GM12874 (cell line): ENCODE data around the gene ZFPM1.

Source experiments
- TF ChIP-seq, protein P1 (sequence below): IDR thresholded peaks from 2 replicates; pipeline ENCODE4 v1.5.1; 2011; ENCODE audit warnings: low read depth, mild to moderate bottlenecking, control low read depth, low read length, moderate library complexity; ENCODE audit not compliant: insufficient read depth

ZFPM1 gene

DNA sequence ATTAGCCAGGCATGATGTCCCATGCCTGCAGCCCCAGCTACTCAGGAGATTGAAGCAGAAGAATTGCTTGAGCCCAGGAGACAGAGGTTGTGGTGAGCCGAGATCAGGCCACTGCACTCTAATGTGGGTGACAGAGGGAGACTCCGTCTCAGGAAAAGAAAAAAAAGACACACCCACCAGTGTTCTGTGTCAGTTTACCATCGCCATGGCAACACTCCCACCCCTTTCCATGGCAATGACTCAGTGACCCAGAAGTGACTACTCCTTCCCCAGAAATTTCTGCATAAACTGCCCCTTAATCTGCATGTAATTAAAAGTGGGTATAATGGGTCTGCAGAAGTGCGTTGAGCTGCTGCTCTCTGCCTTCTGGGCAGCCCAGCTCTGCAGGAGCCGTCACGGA lies 113.1 kb downstream of the ZFPM1 start:
- TF ChIP-seq, protein P1, sequence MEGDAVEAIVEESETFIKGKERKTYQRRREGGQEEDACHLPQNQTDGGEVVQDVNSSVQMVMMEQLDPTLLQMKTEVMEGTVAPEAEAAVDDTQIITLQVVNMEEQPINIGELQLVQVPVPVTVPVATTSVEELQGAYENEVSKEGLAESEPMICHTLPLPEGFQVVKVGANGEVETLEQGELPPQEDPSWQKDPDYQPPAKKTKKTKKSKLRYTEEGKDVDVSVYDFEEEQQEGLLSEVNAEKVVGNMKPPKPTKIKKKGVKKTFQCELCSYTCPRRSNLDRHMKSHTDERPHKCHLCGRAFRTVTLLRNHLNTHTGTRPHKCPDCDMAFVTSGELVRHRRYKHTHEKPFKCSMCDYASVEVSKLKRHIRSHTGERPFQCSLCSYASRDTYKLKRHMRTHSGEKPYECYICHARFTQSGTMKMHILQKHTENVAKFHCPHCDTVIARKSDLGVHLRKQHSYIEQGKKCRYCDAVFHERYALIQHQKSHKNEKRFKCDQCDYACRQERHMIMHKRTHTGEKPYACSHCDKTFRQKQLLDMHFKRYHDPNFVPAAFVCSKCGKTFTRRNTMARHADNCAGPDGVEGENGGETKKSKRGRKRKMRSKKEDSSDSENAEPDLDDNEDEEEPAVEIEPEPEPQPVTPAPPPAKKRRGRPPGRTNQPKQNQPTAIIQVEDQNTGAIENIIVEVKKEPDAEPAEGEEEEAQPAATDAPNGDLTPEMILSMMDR: no peak

DNA sequence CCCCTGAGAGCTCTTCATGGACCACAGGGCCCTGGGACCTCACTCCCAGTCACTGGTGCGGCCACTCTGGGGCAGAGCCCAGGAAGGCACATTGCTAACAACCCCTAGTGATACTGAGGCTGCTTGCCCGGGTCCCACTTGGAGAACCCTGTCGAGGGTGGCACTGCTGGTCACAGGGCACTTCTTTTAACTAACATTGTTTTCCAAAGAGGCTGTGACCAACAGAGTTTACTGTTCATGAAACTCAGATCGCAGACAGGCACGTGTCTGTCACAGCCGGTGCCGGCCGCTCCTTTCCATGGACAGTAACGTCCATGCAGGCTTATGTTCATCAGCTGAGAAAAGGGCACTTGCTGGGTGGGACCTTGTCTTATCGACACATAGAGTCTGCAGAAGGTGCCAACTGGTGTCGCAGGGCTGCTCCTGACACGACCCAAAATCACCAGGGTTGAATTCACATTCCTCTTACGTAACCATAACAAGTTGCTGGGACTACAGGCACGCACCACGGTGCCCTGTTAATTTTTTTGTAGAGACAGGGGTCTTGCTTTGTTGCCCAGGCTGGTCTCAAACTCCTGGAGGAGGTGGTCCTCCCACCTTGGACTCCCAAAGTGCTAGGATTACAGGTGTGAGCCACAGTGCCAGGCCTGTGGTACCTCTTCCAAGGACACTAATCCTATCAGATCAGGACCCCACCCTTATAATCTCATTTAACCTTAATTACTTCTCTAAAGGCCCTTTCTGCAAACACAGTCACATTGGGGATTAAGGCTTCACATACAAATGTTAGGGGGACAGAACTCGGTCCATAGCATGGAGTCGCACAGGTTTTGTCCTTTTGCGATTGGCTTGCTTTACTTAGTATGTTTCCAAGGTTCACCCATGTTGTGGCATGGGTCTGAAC lies 115.9 kb downstream of the ZFPM1 start:
- TF ChIP-seq, protein P1: no peak

DNA sequence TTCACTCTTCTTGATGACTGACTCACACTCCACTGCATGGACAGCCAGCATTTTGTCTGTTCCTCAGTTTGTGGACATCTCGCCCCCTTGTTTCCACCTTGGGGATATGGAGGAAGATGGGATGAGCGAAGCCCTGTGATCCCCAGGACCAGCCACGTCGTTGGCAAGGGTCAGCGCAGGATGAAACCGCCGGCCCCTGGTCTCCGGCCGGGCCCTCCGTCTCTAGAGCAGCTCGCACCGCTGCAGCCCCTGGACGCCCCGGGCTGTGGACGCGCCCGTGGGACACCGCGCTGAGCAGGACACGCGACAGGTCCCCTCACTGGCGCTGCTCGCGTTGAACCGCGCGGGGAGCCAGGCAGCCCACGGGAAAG lies 116.5 kb downstream of the ZFPM1 start:
- TF ChIP-seq, protein P1: no peak

DNA sequence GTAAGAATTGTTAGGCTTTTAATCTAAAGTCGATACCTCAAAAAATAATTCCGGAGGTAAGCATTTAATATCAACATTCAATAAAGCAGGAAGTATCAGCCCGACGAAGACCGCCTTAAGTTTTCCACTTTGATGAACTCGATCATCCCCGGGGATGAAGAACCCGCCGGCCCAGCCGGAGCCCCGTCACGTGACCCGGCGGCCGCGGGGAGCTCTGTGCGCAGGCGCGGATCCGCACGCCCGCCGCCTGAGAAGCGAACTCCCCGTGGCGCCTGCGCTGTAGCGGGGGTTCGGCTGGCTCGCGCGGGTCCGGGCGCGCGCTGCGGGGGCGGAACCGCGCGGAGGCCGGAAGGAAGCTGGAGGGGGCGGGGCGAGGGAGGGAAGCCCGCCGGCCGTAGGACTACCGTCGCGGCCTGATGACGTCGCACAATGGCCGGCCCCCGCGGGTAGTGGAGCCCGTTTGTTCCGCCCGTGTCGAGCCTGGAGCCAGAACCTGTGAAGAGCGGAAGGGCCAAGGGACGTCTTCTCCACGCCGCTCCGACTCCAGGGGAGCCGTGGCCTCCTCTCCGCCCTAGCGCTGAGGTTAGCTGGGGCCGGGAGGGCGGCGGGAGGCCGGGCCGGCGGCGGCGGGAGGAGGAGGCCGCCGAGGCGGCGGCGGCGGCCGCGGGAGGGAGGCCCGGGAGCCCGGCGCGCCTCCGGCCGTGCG lies 117.1 kb downstream of the ZFPM1 start, which contains the start of gene ZC3H18:
ZC3H18 (plus strand) TSS at position 419 of the 706 bp plus-strand sequence. CDS start 6,721 bp downstream, outside the sequence.
- TF ChIP-seq, protein P1: no peak

DNA sequence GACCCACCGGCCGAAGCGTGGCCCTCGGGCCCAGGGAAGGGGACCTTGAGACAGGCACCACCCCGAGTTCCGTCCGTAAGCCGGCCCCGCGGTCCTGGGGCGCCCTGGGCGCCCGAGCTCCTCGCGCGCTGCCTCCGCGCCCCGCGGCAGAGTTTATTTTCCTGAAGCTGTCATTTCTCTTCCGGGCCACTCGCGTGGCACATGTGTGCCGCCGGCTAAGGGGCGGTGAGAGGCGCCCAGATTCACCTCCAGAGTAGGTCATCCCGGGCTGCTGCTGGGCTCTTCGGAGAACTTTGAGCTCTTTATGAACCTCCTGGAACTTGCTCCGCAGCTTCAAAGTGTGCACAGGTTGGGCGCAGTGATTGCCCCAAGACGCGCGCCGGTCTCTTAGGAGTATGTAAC lies 117.6 kb downstream of the ZFPM1 start:
- TF ChIP-seq, protein P1: no peak

DNA sequence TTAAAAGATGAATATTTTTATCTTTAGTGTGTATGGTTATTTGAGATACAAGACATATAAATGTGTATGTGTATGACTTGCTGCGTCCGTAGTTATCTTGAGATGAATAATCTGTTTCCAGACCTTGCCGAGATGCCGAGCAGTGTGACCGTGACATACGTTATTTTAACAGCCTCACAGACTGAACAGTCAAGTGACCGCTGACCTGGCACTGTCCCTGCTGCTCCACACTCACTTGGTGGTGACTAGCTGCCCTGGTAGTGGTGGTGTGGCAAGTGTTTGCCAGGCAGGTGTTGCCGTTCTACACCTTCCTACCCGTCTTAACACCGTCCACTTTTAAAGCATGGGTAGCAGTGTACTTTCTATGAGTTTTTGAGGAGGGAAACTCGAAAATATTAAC lies 122.2 kb downstream of the ZFPM1 start:
- TF ChIP-seq, protein P1: no peak

DNA sequence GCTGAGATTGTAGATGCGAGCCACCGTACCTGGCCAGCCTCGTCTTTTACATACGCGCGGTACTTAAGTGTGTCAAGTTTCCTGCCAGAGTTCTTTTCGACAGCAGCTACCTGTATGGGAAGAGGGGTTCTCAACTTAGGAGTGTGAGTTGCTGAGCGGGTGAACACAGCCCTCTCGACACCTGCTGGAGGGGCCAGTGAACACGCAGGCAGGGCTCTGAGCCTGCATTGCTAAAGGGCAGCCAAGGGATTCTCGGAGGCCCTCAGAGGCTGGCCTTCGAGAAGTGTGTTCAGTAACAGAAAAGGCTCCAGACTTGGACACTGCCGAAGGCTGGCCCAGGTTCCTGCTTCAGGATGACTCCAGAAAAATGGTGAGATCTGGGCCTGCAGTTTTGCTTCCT lies 123.2 kb downstream of the ZFPM1 start:
- TF ChIP-seq, protein P1: no peak
